ENCODE results near the gene LAMB1.

- TF ChIP-seq CTCF (IDR thresholded peaks at IDR 0.05) = no peak
- no peak for TF ChIP-seq IRF2 (CRISPR knock-in tag; IDR thresholded peaks at IDR 0.05; ENCODE audit: borderline replicate concordance, low read depth)
- no peak for TF ChIP-seq CBFB (CRISPR knock-in tag; IDR thresholded peaks at IDR 0.05; ENCODE audit: low read depth)
- TF ChIP-seq NR2C2 (CRISPR knock-in tag; IDR thresholded peaks at IDR 0.05) = no peak
- TF ChIP-seq, protein P1, sequence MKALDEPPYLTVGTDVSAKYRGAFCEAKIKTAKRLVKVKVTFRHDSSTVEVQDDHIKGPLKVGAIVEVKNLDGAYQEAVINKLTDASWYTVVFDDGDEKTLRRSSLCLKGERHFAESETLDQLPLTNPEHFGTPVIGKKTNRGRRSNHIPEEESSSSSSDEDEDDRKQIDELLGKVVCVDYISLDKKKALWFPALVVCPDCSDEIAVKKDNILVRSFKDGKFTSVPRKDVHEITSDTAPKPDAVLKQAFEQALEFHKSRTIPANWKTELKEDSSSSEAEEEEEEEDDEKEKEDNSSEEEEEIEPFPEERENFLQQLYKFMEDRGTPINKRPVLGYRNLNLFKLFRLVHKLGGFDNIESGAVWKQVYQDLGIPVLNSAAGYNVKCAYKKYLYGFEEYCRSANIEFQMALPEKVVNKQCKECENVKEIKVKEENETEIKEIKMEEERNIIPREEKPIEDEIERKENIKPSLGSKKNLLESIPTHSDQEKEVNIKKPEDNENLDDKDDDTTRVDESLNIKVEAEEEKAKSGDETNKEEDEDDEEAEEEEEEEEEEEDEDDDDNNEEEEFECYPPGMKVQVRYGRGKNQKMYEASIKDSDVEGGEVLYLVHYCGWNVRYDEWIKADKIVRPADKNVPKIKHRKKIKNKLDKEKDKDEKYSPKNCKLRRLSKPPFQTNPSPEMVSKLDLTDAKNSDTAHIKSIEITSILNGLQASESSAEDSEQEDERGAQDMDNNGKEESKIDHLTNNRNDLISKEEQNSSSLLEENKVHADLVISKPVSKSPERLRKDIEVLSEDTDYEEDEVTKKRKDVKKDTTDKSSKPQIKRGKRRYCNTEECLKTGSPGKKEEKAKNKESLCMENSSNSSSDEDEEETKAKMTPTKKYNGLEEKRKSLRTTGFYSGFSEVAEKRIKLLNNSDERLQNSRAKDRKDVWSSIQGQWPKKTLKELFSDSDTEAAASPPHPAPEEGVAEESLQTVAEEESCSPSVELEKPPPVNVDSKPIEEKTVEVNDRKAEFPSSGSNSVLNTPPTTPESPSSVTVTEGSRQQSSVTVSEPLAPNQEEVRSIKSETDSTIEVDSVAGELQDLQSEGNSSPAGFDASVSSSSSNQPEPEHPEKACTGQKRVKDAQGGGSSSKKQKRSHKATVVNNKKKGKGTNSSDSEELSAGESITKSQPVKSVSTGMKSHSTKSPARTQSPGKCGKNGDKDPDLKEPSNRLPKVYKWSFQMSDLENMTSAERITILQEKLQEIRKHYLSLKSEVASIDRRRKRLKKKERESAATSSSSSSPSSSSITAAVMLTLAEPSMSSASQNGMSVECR (CRISPR knock-in tag; IDR thresholded peaks at IDR 0.05; ENCODE audit: borderline replicate concordance) = no peak
- TF ChIP-seq, protein P2, sequence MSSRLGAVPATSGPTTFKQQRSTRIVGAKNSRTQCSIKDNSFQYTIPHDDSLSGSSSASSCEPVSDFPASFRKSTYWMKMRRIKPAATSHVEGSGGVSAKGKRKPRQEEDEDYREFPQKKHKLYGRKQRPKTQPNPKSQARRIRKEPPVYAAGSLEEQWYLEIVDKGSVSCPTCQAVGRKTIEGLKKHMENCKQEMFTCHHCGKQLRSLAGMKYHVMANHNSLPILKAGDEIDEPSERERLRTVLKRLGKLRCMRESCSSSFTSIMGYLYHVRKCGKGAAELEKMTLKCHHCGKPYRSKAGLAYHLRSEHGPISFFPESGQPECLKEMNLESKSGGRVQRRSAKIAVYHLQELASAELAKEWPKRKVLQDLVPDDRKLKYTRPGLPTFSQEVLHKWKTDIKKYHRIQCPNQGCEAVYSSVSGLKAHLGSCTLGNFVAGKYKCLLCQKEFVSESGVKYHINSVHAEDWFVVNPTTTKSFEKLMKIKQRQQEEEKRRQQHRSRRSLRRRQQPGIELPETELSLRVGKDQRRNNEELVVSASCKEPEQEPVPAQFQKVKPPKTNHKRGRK (CRISPR knock-in tag; IDR thresholded peaks at IDR 0.05; ENCODE audit: borderline replicate concordance) = no peak
- TF ChIP-seq CREB1 (CRISPR knock-in tag; IDR thresholded peaks at IDR 0.05) = no peak
- no peak for TF ChIP-seq ZNF138 (CRISPR knock-in tag; conservative IDR thresholded peaks at IDR 0.05)
- TF ChIP-seq JUN (CRISPR knock-in tag; IDR thresholded peaks at IDR 0.05) = no peak
Measured at GRCh38 chr7:108033776-108034497, 31.0 kb upstream of the LAMB1 start.
